Loucy (cell line): ENCODE measurements around the gene PTGFRN.

Experiments used
- EZH2phosphoT487 ChIP-seq: fragments of 200-600 bp; IDR thresholded peaks from 2 replicates; pipeline ENCODE4 v1.6.1; 2018; ENCODE audit warnings: antibody characterized with exemption, mild to moderate bottlenecking, moderate library complexity, borderline replicate concordance
- TF ChIP-seq, protein P1 (sequence below): fragments of 200-600 bp; sonication (generic); conservative IDR thresholded peaks from 2 replicates; pipeline ENCODE4 v1.5.1; 2014; ENCODE audit warnings: mild to moderate bottlenecking, antibody characterized with exemption, low read length

GRCh38 chr1:116989835-116990234 lies 80.1 kb downstream of the PTGFRN start:
- TF ChIP-seq, protein P1, sequence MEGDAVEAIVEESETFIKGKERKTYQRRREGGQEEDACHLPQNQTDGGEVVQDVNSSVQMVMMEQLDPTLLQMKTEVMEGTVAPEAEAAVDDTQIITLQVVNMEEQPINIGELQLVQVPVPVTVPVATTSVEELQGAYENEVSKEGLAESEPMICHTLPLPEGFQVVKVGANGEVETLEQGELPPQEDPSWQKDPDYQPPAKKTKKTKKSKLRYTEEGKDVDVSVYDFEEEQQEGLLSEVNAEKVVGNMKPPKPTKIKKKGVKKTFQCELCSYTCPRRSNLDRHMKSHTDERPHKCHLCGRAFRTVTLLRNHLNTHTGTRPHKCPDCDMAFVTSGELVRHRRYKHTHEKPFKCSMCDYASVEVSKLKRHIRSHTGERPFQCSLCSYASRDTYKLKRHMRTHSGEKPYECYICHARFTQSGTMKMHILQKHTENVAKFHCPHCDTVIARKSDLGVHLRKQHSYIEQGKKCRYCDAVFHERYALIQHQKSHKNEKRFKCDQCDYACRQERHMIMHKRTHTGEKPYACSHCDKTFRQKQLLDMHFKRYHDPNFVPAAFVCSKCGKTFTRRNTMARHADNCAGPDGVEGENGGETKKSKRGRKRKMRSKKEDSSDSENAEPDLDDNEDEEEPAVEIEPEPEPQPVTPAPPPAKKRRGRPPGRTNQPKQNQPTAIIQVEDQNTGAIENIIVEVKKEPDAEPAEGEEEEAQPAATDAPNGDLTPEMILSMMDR, result no peak
- TF ChIP-seq EZH2phosphoT487, result no peak
